ENCODE results near the gene SZT2. TPM values are rescaled to one million over a fixed set of nuclear protein-coding genes. Genes with fewer than 3 reads are reported as not detected.

SZT2 gene
- total RNA-seq, 1 experiment from 2014 or later: 22.2 TPM

GRCh38 chr1:43358121-43358745 is 31.5 kb upstream of the SZT2 start:
- Histone ChIP-seq H3K4me3 (ENCODE audit: low read length) (peak overlapping the region; percentile 93), H3K36me3 (ENCODE audit: low read depth, low read length) (peaks cover 36% of the 10 kb centered on the region), H3K9me3 (ENCODE audit: low read length) (no peaks in the 10 kb centered on the region), H2AFZ (ENCODE audit: low read length) (peak overlapping the region; percentile 92), H3K9ac (ENCODE audit: low read length) (peak overlapping the region; percentile 98), H3K4me2 (ENCODE audit: low read length) (peak overlapping the region; percentile 97), H4K20me1 (ENCODE audit: low read length) (peaks cover 13% of the 10 kb centered on the region), H3F3A (ENCODE audit: low read length, unreplicated experiment) (peaks cover 7% of the 10 kb centered on the region), H3K9me2 (replicated peaks; ENCODE audit: low read length) (no peaks in the 10 kb centered on the region), H3K4me1 (ENCODE audit: insufficient read depth, low read length) (peaks cover 25% of the 10 kb centered on the region), H3K79me2 (ENCODE audit: low read length) (peaks cover 46% of the 10 kb centered on the region), H3K27me3 (ENCODE audit: low read length) (no peaks in the 10 kb centered on the region), H3K27ac (ENCODE audit: low read length) (peak overlapping the region; percentile 86)
- ChIA-PET POLR2A (ENCODE audit: unreplicated experiment) (interaction anchor here (0.6 to 0.9 kb wide), 6 partner anchors 10 to 124 kb away, joined by 3 to 9 read pairs (median 4); partner anchors contain the start of gene HYI), CTCF (interaction anchor here (0.6 to 2.0 kb wide), 5 partner anchors 10 to 73 kb away, joined by 3 to 14 read pairs (median 6); partner anchors contain the start of gene C1orf210)
- ATAC-seq (peak; percentile 14), DNase-seq (peak; percentile 54)
- BruUV-seq (replicated peaks): TSS peak; percentile 85
- intact Hi-C loops (cut with micrococcal nuclease): loop anchor here (1.0 kb wide), 2 partner anchors 8 to 120 kb away; no protein-coding TSS in a partner anchor
- peak; percentile 70 for TF ChIP-seq CTCF (conservative IDR thresholded peaks at IDR 0.05; ENCODE audit: low read depth, low read length)
- no peak for TF ChIP-seq EZH2phosphoT487 (IDR thresholded peaks at IDR 0.05; ENCODE audit: borderline replicate concordance, low read length)
- no peak for TF ChIP-seq EZH2 (IDR thresholded peaks at IDR 0.05; ENCODE audit: low read length, unreplicated experiment)

GRCh38 chr1:43358746-43359693 is 30.7 kb upstream of the SZT2 start, which contains the start of gene CDC20:
Gene CDC20 (plus strand): TSS chr1:43358981. CDS start chr1:43359216, 235 bp downstream.
- peak; percentile 94 for ATAC-seq
- Histone ChIP-seq H3K9ac (ENCODE audit: low read length) (peak within 1 kb of the TSS; percentile 98), H3K9me2 (replicated peaks; ENCODE audit: low read length) (no peaks in the 10 kb centered on the region), H2AFZ (ENCODE audit: low read length) (peak within 1 kb of the TSS; percentile 92), H3K27ac (ENCODE audit: low read length) (peak within 1 kb of the TSS; percentile 86), H3K9me3 (ENCODE audit: low read length) (no peaks in the 10 kb centered on the region), H3F3A (ENCODE audit: low read length, unreplicated experiment) (peaks cover 10% of the 10 kb centered on the region), H4K20me1 (ENCODE audit: low read length) (peaks cover 13% of the 10 kb centered on the region), H3K79me2 (ENCODE audit: low read length) (peaks cover 46% of the 10 kb centered on the region), H3K4me2 (ENCODE audit: low read length) (peak within 1 kb of the TSS; percentile 97), H3K36me3 (ENCODE audit: low read depth, low read length) (peaks cover 38% of the 10 kb centered on the region), H3K27me3 (ENCODE audit: low read length) (no peaks in the 10 kb centered on the region), H3K4me3 (ENCODE audit: low read length) (peak within 1 kb of the TSS; percentile 93), H3K4me1 (ENCODE audit: insufficient read depth, low read length) (peaks cover 25% of the 10 kb centered on the region)
- TF ChIP-seq EZH2phosphoT487 (IDR thresholded peaks at IDR 0.05; ENCODE audit: borderline replicate concordance, low read length) (no peak), CTCF (conservative IDR thresholded peaks at IDR 0.05; ENCODE audit: low read depth, low read length) (no peak), EZH2 (IDR thresholded peaks at IDR 0.05; ENCODE audit: low read length, unreplicated experiment) (no peak)
- peak; percentile 99 for DNase-seq
- intact Hi-C loops (cut with micrococcal nuclease): loop anchor here (1.0 kb wide), 2 partner anchors 9 to 121 kb away; no protein-coding TSS in a partner anchor
- CTCF ChIA-PET: interaction anchor here (0.6 to 2.0 kb wide), 4 partner anchors 10 to 73 kb away, joined by 3 to 14 read pairs (median 8); partner anchors contain the start of gene C1orf210
- TSS peak; percentile 64 for BruUV-seq (replicated peaks)
- POLR2A ChIA-PET (ENCODE audit: unreplicated experiment): interaction anchor here (0.6 to 0.9 kb wide), 6 partner anchors 9 to 291 kb away, joined by 3 to 9 read pairs (median 4); partner anchors contain the start of genes HYI and KDM4A

Measured in PC-3 (cell line).